ENCODE results near the gene WFIKKN1. TPM values are rescaled to one million over a fixed set of nuclear protein-coding genes. Genes with fewer than 3 reads are reported as not detected.

The WFIKKN1 gene
- total and polyA plus RNA-seq, 2 donors: 0.33 to 2.1 TPM

DNA sequence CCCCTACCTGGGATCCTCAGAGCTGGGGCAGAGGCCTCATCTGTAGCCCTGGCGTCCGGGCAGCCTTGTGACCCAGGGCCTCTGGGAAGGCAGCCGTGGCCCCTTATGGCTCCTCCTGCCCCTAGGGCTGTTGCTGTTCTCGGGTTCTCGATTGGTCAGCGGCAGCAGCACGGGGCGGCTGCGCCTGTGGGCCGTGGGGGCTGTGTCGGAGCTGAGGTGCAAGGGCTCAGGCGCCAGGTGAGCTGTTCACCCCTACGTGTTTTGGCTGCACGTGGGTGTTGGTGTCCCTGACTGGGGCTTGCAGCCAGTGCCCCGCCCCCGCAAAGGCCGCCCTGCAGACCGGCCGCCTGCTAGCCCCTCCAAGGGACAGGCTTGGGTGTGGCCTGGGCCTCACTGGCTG lies 31.3 kb downstream of the WFIKKN1 start:
- Histone ChIP-seq H3K27ac (ENCODE audit: low read depth in 1 of 2, low read length in 1 of 2) (no peak overlapping the region), H3K27me3 (ENCODE audit: control insufficient read depth in 2 of 2, insufficient read depth in 1 of 2, low read length in 1 of 2) (no peaks in the 10 kb centered on the region), H3K4me1 (ENCODE audit: control insufficient read depth in 2 of 2, insufficient read depth in 2 of 2, low read length in 2 of 2) (no peaks in the 10 kb centered on the region), H3K4me3 (ENCODE audit: low read length in 2 of 2) (no peak overlapping the region), H3K36me3 (ENCODE audit: control insufficient read depth in 2 of 2, insufficient read depth in 2 of 2, low read length in 1 of 2) (peaks cover 15 to 27% of the 10 kb centered on the region in 2 donors), H3K9me3 (ENCODE audit: control insufficient read depth in 2 of 2, insufficient read depth in 1 of 2, low read length in 1 of 2) (no peaks in the 10 kb centered on the region)
- no peak for DNase-seq (ENCODE audit: low read depth in 6 of 9, low spot score in 9 of 9)
- WGBS: 98% methylated on average over 19 of the region's 19 CpGs

DNA sequence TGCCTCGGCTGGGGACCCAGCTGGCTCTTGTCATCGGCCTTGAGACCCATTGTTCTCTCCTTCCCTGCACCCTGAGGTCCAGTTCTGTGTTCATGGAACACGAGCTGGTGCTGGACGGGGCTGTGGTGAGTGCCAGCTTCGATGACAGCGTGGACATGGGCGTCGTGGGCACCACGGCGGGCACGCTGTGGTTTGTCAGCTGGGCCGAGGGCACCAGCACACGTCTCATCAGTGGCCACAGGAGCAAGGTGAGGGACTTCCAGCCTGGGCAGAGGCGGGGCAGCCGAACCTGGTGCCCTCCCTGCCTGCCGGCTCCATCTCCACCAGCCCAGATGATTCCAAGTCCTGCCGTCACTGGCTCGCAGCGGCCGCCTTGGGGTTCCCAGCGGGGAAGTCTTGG lies 31.8 kb downstream of the WFIKKN1 start:
- DNase-seq (ENCODE audit: low read depth in 6 of 9, low spot score in 9 of 9): no peak
- Histone ChIP-seq H3K27ac (ENCODE audit: low read depth in 1 of 2, low read length in 1 of 2) (no peak overlapping the region), H3K4me3 (ENCODE audit: low read length in 2 of 2) (no peak overlapping the region), H3K4me1 (ENCODE audit: control insufficient read depth in 2 of 2, insufficient read depth in 2 of 2, low read length in 2 of 2) (peaks cover 2 to 4% of the 10 kb centered on the region in 2 donors), H3K27me3 (ENCODE audit: control insufficient read depth in 2 of 2, insufficient read depth in 1 of 2, low read length in 1 of 2) (no peaks in the 10 kb centered on the region), H3K36me3 (ENCODE audit: control insufficient read depth in 2 of 2, insufficient read depth in 2 of 2, low read length in 1 of 2) (peaks cover 13 to 22% of the 10 kb centered on the region in 2 donors), H3K9me3 (ENCODE audit: control insufficient read depth in 2 of 2, insufficient read depth in 1 of 2, low read length in 1 of 2) (no peaks in the 10 kb centered on the region)
- over 99% methylated on average over 21 of the region's 21 CpGs for WGBS

DNA sequence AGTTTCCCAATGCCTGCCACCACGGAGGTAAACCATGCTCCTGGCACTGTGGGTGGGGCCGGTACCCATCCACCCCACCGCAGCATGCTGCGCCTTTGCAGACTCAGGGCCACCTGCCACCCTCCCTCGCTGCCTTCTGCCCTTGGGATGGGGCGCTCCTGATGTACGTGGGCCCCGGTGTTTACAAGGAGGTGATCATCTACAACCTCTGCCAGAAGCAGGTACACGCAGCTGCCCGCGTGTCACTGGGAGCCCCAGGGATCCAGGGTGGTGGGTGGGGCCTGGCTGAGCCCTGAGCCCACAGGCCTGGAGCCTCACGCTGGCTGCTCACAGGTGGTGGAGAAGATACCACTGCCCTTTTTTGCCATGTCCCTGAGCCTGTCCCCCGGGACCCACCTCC lies 35.8 kb downstream of the WFIKKN1 start:
- H3K27ac ChIP-seq (ENCODE audit: low read depth in 1 of 2, low read length in 1 of 2): no peak overlapping the region
- H3K4me1 ChIP-seq (ENCODE audit: control insufficient read depth in 2 of 2, insufficient read depth in 2 of 2, low read length in 2 of 2): peaks cover 8 to 12% of the 10 kb centered on the region in 2 donors
- H3K4me3 ChIP-seq (ENCODE audit: low read length in 2 of 2): no peak overlapping the region
- 95% methylated on average over 13 of the region's 13 CpGs for WGBS
- H3K9me3 ChIP-seq (ENCODE audit: control insufficient read depth in 2 of 2, insufficient read depth in 1 of 2, low read length in 1 of 2): no peaks in the 10 kb centered on the region
- no peak for DNase-seq (ENCODE audit: low read depth in 6 of 9, low spot score in 9 of 9)
- H3K36me3 ChIP-seq (ENCODE audit: control insufficient read depth in 2 of 2, insufficient read depth in 2 of 2, low read length in 1 of 2): peaks cover 30 to 33% of the 10 kb centered on the region in 2 donors
- H3K27me3 ChIP-seq (ENCODE audit: control insufficient read depth in 2 of 2, insufficient read depth in 1 of 2, low read length in 1 of 2): no peaks in the 10 kb centered on the region

DNA sequence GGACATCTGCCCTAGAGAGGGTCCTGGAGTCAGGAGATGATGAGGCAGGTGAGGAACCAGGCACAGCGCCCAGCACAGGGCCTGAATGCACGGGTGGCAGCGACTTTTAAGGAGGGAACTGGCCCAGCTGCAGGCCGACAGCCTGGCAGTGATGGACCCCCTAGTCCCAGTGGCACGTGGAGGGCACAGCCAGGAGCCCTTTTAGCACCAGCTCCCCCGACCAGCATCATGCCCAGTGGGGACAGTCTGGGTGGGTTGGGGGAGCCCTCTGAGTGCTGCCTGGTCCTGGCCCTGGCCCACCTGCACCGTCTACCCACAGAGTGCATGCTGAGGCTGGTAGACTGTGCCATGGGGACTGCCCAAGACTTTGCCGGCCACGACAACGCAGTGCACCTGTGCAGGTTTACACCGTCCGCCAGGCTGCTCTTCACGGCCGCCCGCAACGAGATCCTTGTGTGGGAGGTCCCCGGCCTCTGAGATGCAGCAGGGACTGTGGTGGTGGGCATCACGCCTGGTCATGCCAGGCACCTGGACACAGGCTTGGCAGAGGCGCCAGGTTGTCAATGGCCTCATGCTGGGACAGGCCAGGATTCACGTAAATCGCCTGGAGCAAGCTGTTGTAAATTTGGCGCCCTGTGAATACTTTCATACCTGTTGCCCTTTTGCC lies 36.5 kb downstream of the WFIKKN1 start:
- H3K36me3 ChIP-seq (ENCODE audit: control insufficient read depth in 2 of 2, insufficient read depth in 2 of 2, low read length in 1 of 2): peaks cover 37% of the 10 kb centered on the region in 2 donors
- peaks cover 8 to 12% of the 10 kb centered on the region in 2 donors for H3K4me1 ChIP-seq (ENCODE audit: control insufficient read depth in 2 of 2, insufficient read depth in 2 of 2, low read length in 2 of 2)
- 92% methylated on average over 22 of the region's 22 CpGs for WGBS
- no peak for DNase-seq (ENCODE audit: low read depth in 6 of 9, low spot score in 9 of 9)
- peak overlapping the region; percentile 72 to 91 for H3K4me3 ChIP-seq (ENCODE audit: low read length in 2 of 2)
- no peaks in the 10 kb centered on the region for H3K9me3 ChIP-seq (ENCODE audit: control insufficient read depth in 2 of 2, insufficient read depth in 1 of 2, low read length in 1 of 2)
- H3K27me3 ChIP-seq (ENCODE audit: control insufficient read depth in 2 of 2, insufficient read depth in 1 of 2, low read length in 1 of 2): no peaks in the 10 kb centered on the region
- peak overlapping the region; percentile 36 to 68 for H3K27ac ChIP-seq (ENCODE audit: low read depth in 1 of 2, low read length in 1 of 2)

DNA sequence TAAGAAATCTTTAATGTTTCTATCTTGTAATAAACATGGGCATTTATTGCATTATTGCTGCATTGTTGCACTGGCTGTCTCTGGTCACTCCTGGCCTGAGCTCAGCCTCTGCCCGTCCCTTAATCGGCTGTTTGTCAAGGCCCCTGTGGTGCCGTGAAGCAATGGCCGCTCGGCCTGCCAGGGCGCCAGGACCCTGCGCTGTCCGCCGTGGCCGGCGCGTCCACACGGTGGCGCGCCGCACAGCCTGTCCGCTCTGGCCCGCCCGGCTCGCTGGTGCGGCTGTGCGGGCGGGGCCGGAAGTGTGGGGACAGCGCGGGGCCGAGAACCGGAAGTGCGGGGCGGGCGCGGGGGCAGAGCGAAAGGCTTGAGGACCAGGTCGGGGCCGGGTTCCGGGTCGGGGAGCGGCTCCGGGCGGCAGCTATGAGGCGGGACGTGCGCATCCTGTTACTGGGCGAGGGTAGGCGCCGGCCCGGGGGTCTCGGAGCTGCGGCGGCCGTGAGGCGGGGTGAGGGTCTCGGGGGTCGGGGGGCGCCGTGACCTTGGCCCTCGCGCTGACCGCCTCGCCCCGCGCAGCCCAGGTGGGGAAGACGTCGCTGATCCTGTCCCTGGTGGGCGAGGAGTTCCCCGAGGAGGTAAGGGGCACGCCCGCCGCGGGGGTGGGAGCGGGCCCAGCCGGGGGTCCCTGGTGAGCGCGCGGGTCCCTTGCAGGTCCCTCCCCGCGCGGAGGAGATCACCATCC lies 37.2 kb downstream of the WFIKKN1 start, which contains the start of gene RHOT2:
Gene RHOT2 (plus strand): TSS at position 353 of the 739 bp plus-strand sequence. CDS start 68 bp downstream, at position 421.
- H3K36me3 ChIP-seq (ENCODE audit: control insufficient read depth in 2 of 2, insufficient read depth in 2 of 2, low read length in 1 of 2): peaks cover 39% of the 10 kb centered on the region in 2 donors
- peak within 1 kb of the TSS; percentile 36 to 89 for H3K27ac ChIP-seq (ENCODE audit: low read depth in 1 of 2, low read length in 1 of 2)
- no peaks in the 10 kb centered on the region for H3K9me3 ChIP-seq (ENCODE audit: control insufficient read depth in 2 of 2, insufficient read depth in 1 of 2, low read length in 1 of 2)
- peak in 7 of 9 donors; percentile 67 to 91 (median 81) for DNase-seq (ENCODE audit: low read depth in 6 of 9, low spot score in 9 of 9)
- peaks cover 8 to 12% of the 10 kb centered on the region in 2 donors for H3K4me1 ChIP-seq (ENCODE audit: control insufficient read depth in 2 of 2, insufficient read depth in 2 of 2, low read length in 2 of 2)
- under 1% methylated on average over 78 of the region's 78 CpGs for WGBS
- no peaks in the 10 kb centered on the region for H3K27me3 ChIP-seq (ENCODE audit: control insufficient read depth in 2 of 2, insufficient read depth in 1 of 2, low read length in 1 of 2)
- H3K4me3 ChIP-seq (ENCODE audit: low read length in 2 of 2): peak within 1 kb of the TSS; percentile 72 to 91

DNA sequence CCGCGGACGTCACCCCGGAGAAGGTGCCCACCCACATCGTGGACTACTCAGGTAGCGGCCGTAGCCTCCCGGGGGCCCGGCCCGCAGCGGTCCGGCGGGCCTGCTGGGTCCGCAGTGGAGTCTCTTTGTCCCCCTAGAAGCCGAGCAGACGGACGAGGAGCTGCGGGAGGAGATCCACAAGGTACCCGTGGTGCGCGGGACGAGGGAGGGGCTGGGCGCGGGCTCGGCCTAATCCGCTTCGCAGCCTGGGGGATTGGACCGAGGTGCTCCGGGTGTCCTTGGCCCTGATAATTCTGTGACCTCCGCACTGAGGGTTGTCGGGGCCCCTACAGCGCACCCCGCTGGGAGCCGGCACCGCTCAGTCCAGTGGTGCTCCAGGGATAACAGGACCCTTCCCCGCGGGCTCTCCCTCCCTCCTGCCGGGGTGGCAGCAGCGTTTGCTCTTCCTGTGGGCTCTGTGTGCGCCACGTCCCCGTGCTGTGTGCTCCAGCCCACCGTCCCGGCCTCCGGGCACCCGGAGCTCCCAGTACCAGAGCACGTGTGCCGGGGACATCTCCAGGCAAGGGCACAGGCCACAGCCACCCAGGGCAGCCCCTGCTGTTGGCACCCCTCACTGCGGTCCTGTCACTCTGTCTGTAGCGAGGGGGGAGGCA lies 37.9 kb downstream of the WFIKKN1 start:
- Histone ChIP-seq H3K9me3 (ENCODE audit: control insufficient read depth in 2 of 2, insufficient read depth in 1 of 2, low read length in 1 of 2) (no peaks in the 10 kb centered on the region), H3K27ac (ENCODE audit: low read depth in 1 of 2, low read length in 1 of 2) (peak overlapping the region in 1 of 2 donors; percentile 89), H3K36me3 (ENCODE audit: control insufficient read depth in 2 of 2, insufficient read depth in 2 of 2, low read length in 1 of 2) (peaks cover 45 to 46% of the 10 kb centered on the region in 2 donors), H3K4me1 (ENCODE audit: control insufficient read depth in 2 of 2, insufficient read depth in 2 of 2, low read length in 2 of 2) (peaks cover 8 to 12% of the 10 kb centered on the region in 2 donors), H3K4me3 (ENCODE audit: low read length in 2 of 2) (peak overlapping the region; percentile 72 to 91), H3K27me3 (ENCODE audit: control insufficient read depth in 2 of 2, insufficient read depth in 1 of 2, low read length in 1 of 2) (no peaks in the 10 kb centered on the region)
- DNase-seq (ENCODE audit: low read depth in 6 of 9, low spot score in 9 of 9): no peak
- 12% methylated on average over 50 of the region's 50 CpGs for WGBS

DNA sequence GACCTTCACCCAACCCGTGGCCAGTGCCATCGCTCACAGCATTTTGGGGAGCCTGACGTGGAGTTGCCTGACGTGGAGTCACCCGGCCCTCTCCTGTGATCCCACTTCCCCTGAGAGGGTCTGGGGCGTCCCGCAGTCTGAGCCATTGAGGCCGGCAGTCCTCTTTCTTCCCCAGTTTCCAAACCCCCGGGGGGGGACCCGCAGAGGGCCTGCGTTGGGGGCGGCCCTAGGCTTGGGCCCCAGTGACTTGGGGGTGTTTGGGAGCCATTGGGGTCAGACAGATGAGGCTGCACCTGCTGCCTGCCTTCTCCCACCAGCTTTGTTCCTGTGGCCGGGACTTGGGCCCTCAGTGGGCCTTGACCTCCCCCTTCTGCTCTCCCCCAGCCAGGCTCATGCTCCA lies 38.9 kb downstream of the WFIKKN1 start:
- Histone ChIP-seq H3K4me1 (ENCODE audit: control insufficient read depth in 2 of 2, insufficient read depth in 2 of 2, low read length in 2 of 2) (peaks cover 8 to 12% of the 10 kb centered on the region in 2 donors), H3K27me3 (ENCODE audit: control insufficient read depth in 2 of 2, insufficient read depth in 1 of 2, low read length in 1 of 2) (peaks cover 3 to 8% of the 10 kb centered on the region in 2 donors), H3K36me3 (ENCODE audit: control insufficient read depth in 2 of 2, insufficient read depth in 2 of 2, low read length in 1 of 2) (peaks cover 51 to 53% of the 10 kb centered on the region in 2 donors), H3K9me3 (ENCODE audit: control insufficient read depth in 2 of 2, insufficient read depth in 1 of 2, low read length in 1 of 2) (no peaks in the 10 kb centered on the region), H3K27ac (ENCODE audit: low read depth in 1 of 2, low read length in 1 of 2) (no peak overlapping the region), H3K4me3 (ENCODE audit: low read length in 2 of 2) (no peak overlapping the region)
- no peak for DNase-seq (ENCODE audit: low read depth in 6 of 9, low spot score in 9 of 9)
- WGBS: 97% methylated on average over 13 of the region's 13 CpGs

DNA sequence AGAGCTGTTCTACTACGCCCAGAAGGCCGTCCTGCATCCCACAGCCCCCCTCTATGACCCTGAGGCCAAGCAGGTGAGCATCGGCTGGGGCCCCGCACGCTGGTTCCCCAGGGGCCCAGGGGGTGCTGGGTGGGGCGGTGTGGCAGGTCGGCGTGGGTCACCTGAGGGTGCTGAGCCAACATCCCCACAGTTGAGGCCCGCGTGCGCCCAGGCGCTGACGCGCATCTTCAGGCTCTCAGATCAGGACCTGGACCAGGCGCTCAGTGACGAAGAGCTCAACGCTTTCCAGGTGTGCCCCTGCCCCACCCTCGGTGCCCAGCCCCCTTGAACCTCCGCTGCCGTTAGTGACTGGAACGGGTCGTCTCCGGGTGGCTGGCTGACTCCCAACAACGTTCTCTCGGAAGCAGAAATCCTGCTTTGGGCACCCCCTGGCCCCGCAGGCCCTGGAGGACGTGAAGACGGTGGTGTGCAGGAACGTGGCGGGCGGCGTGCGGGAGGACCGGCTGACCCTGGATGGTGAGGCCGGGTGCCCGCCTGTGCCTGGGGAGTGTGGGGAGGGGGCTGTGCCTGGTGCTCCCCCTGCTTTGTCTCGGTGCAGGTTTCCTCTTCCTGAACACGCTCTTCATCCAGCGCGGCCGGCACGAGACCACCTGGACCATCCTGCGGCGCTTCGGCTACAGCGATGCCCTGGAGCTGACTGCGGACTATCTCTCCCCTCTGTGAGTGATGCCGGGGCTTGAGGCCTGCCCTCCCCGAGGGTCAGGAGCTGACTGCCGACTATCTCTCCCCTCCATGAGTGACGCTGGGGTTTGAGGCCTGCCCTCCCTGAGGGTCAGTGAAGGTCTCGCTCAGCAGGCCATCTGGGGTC lies 39.9 kb downstream of the WFIKKN1 start:
- H3K27ac ChIP-seq (ENCODE audit: low read depth in 1 of 2, low read length in 1 of 2): no peak overlapping the region
- H3K36me3 ChIP-seq (ENCODE audit: control insufficient read depth in 2 of 2, insufficient read depth in 2 of 2, low read length in 1 of 2): peaks cover 51 to 53% of the 10 kb centered on the region in 2 donors
- H3K4me3 ChIP-seq (ENCODE audit: low read length in 2 of 2): no peak overlapping the region
- H3K27me3 ChIP-seq (ENCODE audit: control insufficient read depth in 2 of 2, insufficient read depth in 1 of 2, low read length in 1 of 2): peaks cover 13 to 17% of the 10 kb centered on the region in 2 donors
- no peak for DNase-seq (ENCODE audit: low read depth in 6 of 9, low spot score in 9 of 9)
- peaks cover 10 to 17% of the 10 kb centered on the region in 2 donors for H3K4me1 ChIP-seq (ENCODE audit: control insufficient read depth in 2 of 2, insufficient read depth in 2 of 2, low read length in 2 of 2)
- 95% methylated on average over 52 of the region's 52 CpGs for WGBS
- H3K9me3 ChIP-seq (ENCODE audit: control insufficient read depth in 2 of 2, insufficient read depth in 1 of 2, low read length in 1 of 2): no peaks in the 10 kb centered on the region
